Lower leg skin (tissue), 3 donors: ENCODE data around the gene CYFIP2.

ENCODE experiments used
- CTCF ChIP-seq, 3 donors: fragments of 450-650 bp; IDR thresholded peaks; one replicate each; pipeline ENCODE4 v1.5.1; 2016; ENCODE audit warnings: antibody characterized with exemption in 3 of 3, mild to moderate bottlenecking in 3 of 3, moderate library complexity in 2 of 3
- POLR2A ChIP-seq, 2 donors: fragments of 450-650 bp; IDR thresholded peaks; one replicate each; pipeline ENCODE4 v1.6.1; 2016 to 2017; ENCODE audit warnings: antibody characterized with exemption in 2 of 2, mild to moderate bottlenecking in 1 of 2, moderate library complexity in 1 of 2

GRCh38 chr5:157303667-157304327 lies 37.9 kb downstream of the CYFIP2 start:
- no peak for TF ChIP-seq POLR2A (IDR thresholded peaks at IDR 0.05)
- no peak for TF ChIP-seq CTCF (IDR thresholded peaks at IDR 0.05)
